IMR-90 (cell line): ENCODE measurements around the gene LHPP. TPM values are rescaled to one million over a fixed set of nuclear protein-coding genes. Genes with fewer than 3 reads are reported as not detected.

Experiments used
- ATAC-seq: fragments of 200-7000 bp; cut with Tn5 transposase; 2 replicates; pipeline ENCODE4 v1.9.1; 2020; ENCODE audit warnings: low read depth, mild to moderate bottlenecking, moderate library complexity
- BruUV-seq: library from RNA; stranded (reverse); fragments of 400-500 nt; replicated peaks from 2 replicates; lab custom pipeline; 2021; lab: Mats Ljungman, UMichigan
- CTCF ChIA-PET: fragments of 300-600 bp; formaldehyde crosslinking; extraction: SDS; loops from one replicate; lab custom pipeline; 2021; ENCODE audit warnings: antibody characterized with exemption; lab: Yijun Ruan, JAX
- POLR2A ChIA-PET: fragments of 300-600 bp; sonication (Branson Sonifier 250); formaldehyde crosslinking; loops from one replicate; lab custom pipeline; 2022; ENCODE audit warnings: antibody characterized with exemption; ENCODE audit not compliant: unreplicated experiment; lab: Charles Lee
- DNase-seq: peaks from one replicate; pipeline ENCODE4 v3.0.0; 2013
- H2AFZ ChIP-seq: replicated peaks from 2 replicates; pipeline ENCODE3; 2013; ENCODE audit warnings: low read length, mild to moderate bottlenecking; ENCODE audit not compliant: poor library complexity
- H2AK5ac ChIP-seq: 2 replicates; pipeline ENCODE4 v1.6.1; 2013; ENCODE audit warnings: low read depth, low read length, inconsistent platforms
- H2AK9ac ChIP-seq: replicated peaks from 2 replicates; pipeline ENCODE3; 2013; ENCODE audit warnings: mild to moderate bottlenecking, low read depth, low read length, moderate library complexity; ENCODE audit not compliant: poor library complexity
- H2BK120ac ChIP-seq: 2 replicates; pipeline ENCODE4 v1.6.1; 2013; ENCODE audit warnings: low read depth, low read length, inconsistent platforms
- H2BK15ac ChIP-seq: 3 replicates; pipeline ENCODE4 v1.6.1; 2013; ENCODE audit warnings: low read depth, low read length, inconsistent platforms
- H2BK20ac ChIP-seq: 2 replicates; pipeline ENCODE4 v1.6.1; 2013; ENCODE audit warnings: low read depth, mild to moderate bottlenecking, inconsistent platforms, low read length, moderate library complexity
- H2BK5ac ChIP-seq: 2 replicates; pipeline ENCODE4 v1.6.1; 2013; ENCODE audit warnings: mild to moderate bottlenecking, low read depth, low read length, inconsistent platforms; ENCODE audit not compliant: poor library complexity, severe bottlenecking
- H3K14ac ChIP-seq: replicated peaks from 2 replicates; pipeline ENCODE4 v1.6.1; 2013; ENCODE audit warnings: low read depth, low read length, inconsistent platforms
- H3K18ac ChIP-seq: 2 replicates; pipeline ENCODE4 v1.6.1; 2013; ENCODE audit warnings: low read depth, low read length, control low read depth
- H3K23ac ChIP-seq: 2 replicates; pipeline ENCODE4 v1.6.1; 2013; ENCODE audit warnings: low read depth, low read length, inconsistent platforms
- H3K27ac ChIP-seq: 2 replicates; pipeline ENCODE4 v1.5.1; 2013; ENCODE audit warnings: mild to moderate bottlenecking, control low read depth, low read length; ENCODE audit not compliant: insufficient read depth
- H3K27me3 ChIP-seq: 2 replicates; pipeline ENCODE4 v1.6.1; 2013; ENCODE audit warnings: low read length; ENCODE audit not compliant: control insufficient read depth, insufficient read depth
- H3K36me3 ChIP-seq: 2 replicates; pipeline ENCODE4 v1.6.1; 2013; ENCODE audit warnings: low read length, mixed read lengths; ENCODE audit not compliant: control insufficient read depth, insufficient read depth
- H3K4ac ChIP-seq: 2 replicates; pipeline ENCODE4 v1.6.1; 2013; ENCODE audit warnings: low read depth, low read length, inconsistent platforms
- H3K4me1 ChIP-seq: 2 replicates; pipeline ENCODE4 v1.6.1; 2013; ENCODE audit warnings: low read length, mixed read lengths; ENCODE audit not compliant: control insufficient read depth, insufficient read depth
- H3K4me2 ChIP-seq: 2 replicates; pipeline ENCODE4 v1.6.1; 2013; ENCODE audit warnings: low read depth, mild to moderate bottlenecking, control low read depth, low read length, moderate library complexity
- H3K4me3 ChIP-seq: 2 replicates; pipeline ENCODE4 v1.5.1; 2013; ENCODE audit warnings: low read depth, mild to moderate bottlenecking, control low read depth, low read length, moderate library complexity; ENCODE audit not compliant: insufficient read depth
- H3K56ac ChIP-seq: 2 replicates; pipeline ENCODE4 v1.6.1; 2013; ENCODE audit warnings: low read length, inconsistent platforms; ENCODE audit not compliant: insufficient read depth; ENCODE audit errors: extremely low read depth
- H3K79me1 ChIP-seq, 2 experiments: 2 replicates each; pipeline ENCODE4 v1.6.1; 2013; ENCODE audit warnings: low read length in 2 of 2, inconsistent platforms in 1 of 2, low read depth in 1 of 2
- H3K9ac ChIP-seq: 2 replicates; pipeline ENCODE4 v1.6.1; 2013; ENCODE audit warnings: low read depth, low read length, control low read depth
- H3K9me1 ChIP-seq: 2 replicates; pipeline ENCODE4 v1.6.1; 2013; ENCODE audit warnings: low read length, inconsistent platforms; ENCODE audit not compliant: insufficient read depth
- H3K9me3 ChIP-seq: 2 replicates; pipeline ENCODE4 v1.6.1; 2013; ENCODE audit warnings: low read length; ENCODE audit not compliant: control insufficient read depth, insufficient read depth
- H4K20me1 ChIP-seq: 2 replicates; pipeline ENCODE4 v1.6.1; 2013; ENCODE audit warnings: low read length, inconsistent platforms; ENCODE audit not compliant: insufficient read depth
- H4K5ac ChIP-seq: 2 replicates; pipeline ENCODE4 v1.6.1; 2013; ENCODE audit warnings: mild to moderate bottlenecking, low read depth, low read length, control low read depth
- H4K8ac ChIP-seq, 2 experiments: 2 replicates each; pipeline ENCODE4 v1.6.1; 2013; ENCODE audit warnings: low read depth in 2 of 2, low read length in 2 of 2, control low read depth in 1 of 2, inconsistent platforms in 1 of 2
- H4K91ac ChIP-seq: 2 replicates; pipeline ENCODE4 v1.6.1; 2013; ENCODE audit warnings: low read depth, low read length, inconsistent platforms; ENCODE audit not compliant: insufficient read depth
- BHLHE40 ChIP-seq: fragments of 150-350 bp; IDR thresholded peaks from 2 replicates; pipeline ENCODE4 v1.6.1; 2016; ENCODE audit warnings: mild to moderate bottlenecking, low read depth, low read length
- CEBPB ChIP-seq: IDR thresholded peaks from 2 replicates; pipeline ENCODE4 v1.6.1; 2012; ENCODE audit warnings: low read depth, low read length, improper control_type of control experiment
- CHD1 ChIP-seq: IDR thresholded peaks from 2 replicates; pipeline ENCODE4 v1.6.1; 2012; ENCODE audit warnings: low read depth, low read length, improper control_type of control experiment
- FOS ChIP-seq: fragments of 150-350 bp; IDR thresholded peaks from 2 replicates; pipeline ENCODE4 v1.6.1; 2016; ENCODE audit warnings: low read depth, low read length
- NFE2L2 ChIP-seq: fragments of 150-350 bp; IDR thresholded peaks from 2 replicates; pipeline ENCODE4 v1.6.1; 2016; ENCODE audit warnings: low read depth, mild to moderate bottlenecking, low read length
- RCOR1 ChIP-seq: IDR thresholded peaks from 2 replicates; pipeline ENCODE4 v1.6.1; 2012; ENCODE audit warnings: mild to moderate bottlenecking, low read length, improper control_type of control experiment; ENCODE audit not compliant: insufficient replicate concordance
- WGBS, 2 experiments: methylation state at CpG; one replicate each; pipeline versions ENCODE4 v1.1.5 to v1.1.7; 2013; ENCODE audit warnings: missing lambda C conversion rate in 2 of 2; ENCODE audit not compliant: insufficient read length in 1 of 2; ENCODE audit errors: extremely low coverage in 2 of 2; 5-methylcytosine and 5-hydroxymethylcytosine counted together
- dilution Hi-C: fragments of 300-500 bp; cut with HindIII; formaldehyde crosslinking; loops from one replicate; pipeline ENCODE4 v1.14.3; 2018; ENCODE audit warnings: low sequenced_read_pairs; ENCODE audit not compliant: unreplicated experiment
- in situ Hi-C: fragments of 300-500 bp; cut with MboI; formaldehyde crosslinking; loops from 3 replicates; pipeline ENCODE4 v1.14.3; 2019; ENCODE audit warnings: low sequenced_read_pairs, inconsistent platforms, mixed read lengths
- intact Hi-C: fragments of 100-400 bp; cut with micrococcal nuclease; formaldehyde crosslinking; loops from 2 replicates; pipeline ENCODE4 v1.10.0; 2022
- polyA plus RNA-seq, 3 experiments: library from polyadenylated mRNA; depleted of rRNA; stranded (reverse); fragments of >200 nt; gene quantifications; 2 replicates each; pipeline ENCODE4 v1.2.3, GENCODE V29; 2012; ENCODE audit warnings: low replicate concordance in 1 of 3
- total RNA-seq: library from RNA; depleted of rRNA; stranded (reverse); fragments of >200 nt; gene quantifications from 2 replicates; pipeline ENCODE4 v1.2.3, GENCODE V29; 2012
- TF ChIP-seq, protein P1 (sequence below): fragments of 150-350 bp; IDR thresholded peaks from 2 replicates; pipeline ENCODE4 v1.6.1; 2016; ENCODE audit warnings: low read depth, mild to moderate bottlenecking, low read length, moderate library complexity, borderline replicate concordance

LHPP gene
- total and polyA plus RNA-seq, 2 of the 4 experiments (the other 2 are of a cell fraction), result 2.7 to 8.3 TPM

DNA sequence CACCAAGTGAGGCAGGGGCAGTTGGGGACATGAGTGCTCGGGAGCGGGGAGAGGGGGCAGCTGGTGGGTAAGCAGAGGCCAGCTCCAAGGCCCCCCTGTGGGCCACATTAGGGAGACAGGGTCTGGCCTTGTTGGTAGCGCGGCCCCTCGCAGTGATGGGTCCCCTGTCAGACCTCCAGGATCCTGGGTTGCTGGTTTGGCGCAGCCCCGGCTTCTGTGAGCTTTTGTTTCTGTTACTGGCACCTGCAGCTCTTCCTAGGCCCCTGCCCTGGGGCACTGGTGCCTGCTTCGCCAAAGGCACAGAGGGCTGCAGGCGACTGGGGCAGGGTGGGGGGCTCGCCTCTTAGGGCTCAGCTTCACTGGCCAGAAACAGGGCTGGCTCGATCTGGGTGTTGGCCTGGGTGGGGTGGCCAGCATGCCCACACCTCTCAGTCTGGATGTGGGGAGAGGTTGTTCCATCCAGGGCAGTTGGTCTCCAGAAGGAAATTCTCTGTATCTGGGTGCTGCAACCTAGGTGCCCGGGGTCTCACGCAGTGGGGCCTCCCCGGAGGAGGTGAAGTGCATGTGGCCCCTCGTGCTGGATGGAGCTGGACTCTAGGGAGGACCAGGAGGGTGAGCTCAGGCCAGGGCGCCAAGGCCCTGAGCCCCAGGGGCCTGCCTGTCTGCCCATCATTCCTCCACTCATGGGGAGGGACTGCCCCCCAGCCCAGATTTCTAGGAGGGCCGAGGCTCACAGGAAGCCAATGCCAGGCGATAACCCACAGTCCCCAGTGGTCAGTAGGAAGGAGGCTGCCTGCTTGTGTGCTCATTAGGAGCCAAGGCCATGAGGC lies 138.6 kb downstream of the LHPP start:
- ATAC-seq (no peak), DNase-seq (no peak)
- Histone ChIP-seq H3K14ac (no peak overlapping the region), H3K4me3 (no peak overlapping the region), H3K9ac (no peak overlapping the region), H4K20me1 (no peaks in the 10 kb centered on the region), H2BK15ac (no peak overlapping the region), H3K23ac (no peak overlapping the region), H4K5ac (no peak overlapping the region), H3K9me3 (no peaks in the 10 kb centered on the region), H2BK5ac (no peak overlapping the region), H3K4me1 (no peaks in the 10 kb centered on the region), H3K9me1 (no peaks in the 10 kb centered on the region), H3K27me3 (peaks cover 4% of the 10 kb centered on the region; the same call in 1 of the 2 replicates), H3K36me3 (no peaks in the 10 kb centered on the region), H2AFZ (no peak overlapping the region), H4K91ac (no peak overlapping the region), H2BK20ac (no peak overlapping the region), H4K8ac (no peak overlapping the region), H2AK5ac (no peak overlapping the region), H3K56ac (no peak overlapping the region), H2AK9ac (no peak overlapping the region), H3K18ac (no peak overlapping the region), H3K4me2 (no peak overlapping the region), H3K79me1 (no peaks in the 10 kb centered on the region), H3K4ac (no peak overlapping the region), H2BK120ac (no peak overlapping the region), H3K27ac (no peak overlapping the region)
- dilution Hi-C loops (no loop called here), in situ Hi-C loops (no loop called here), intact Hi-C loops (no loop called here)
- TF ChIP-seq, protein P1, sequence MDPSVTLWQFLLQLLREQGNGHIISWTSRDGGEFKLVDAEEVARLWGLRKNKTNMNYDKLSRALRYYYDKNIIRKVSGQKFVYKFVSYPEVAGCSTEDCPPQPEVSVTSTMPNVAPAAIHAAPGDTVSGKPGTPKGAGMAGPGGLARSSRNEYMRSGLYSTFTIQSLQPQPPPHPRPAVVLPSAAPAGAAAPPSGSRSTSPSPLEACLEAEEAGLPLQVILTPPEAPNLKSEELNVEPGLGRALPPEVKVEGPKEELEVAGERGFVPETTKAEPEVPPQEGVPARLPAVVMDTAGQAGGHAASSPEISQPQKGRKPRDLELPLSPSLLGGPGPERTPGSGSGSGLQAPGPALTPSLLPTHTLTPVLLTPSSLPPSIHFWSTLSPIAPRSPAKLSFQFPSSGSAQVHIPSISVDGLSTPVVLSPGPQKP, result no peak
- no peak for TF ChIP-seq BHLHE40
- no peak for TF ChIP-seq NFE2L2
- no peak for TF ChIP-seq RCOR1
- TF ChIP-seq FOS, result no peak
- no peak for TF ChIP-seq CHD1
- TF ChIP-seq CEBPB, result no peak
- WGBS, 2 experiments, result 85% methylated on average over 5 of the region's 18 CpGs; no CpG with 5 or more reads in 1 of the 2 experiments
- no TSS peak for BruUV-seq
- ChIA-PET POLR2A (no interaction called here), CTCF (no interaction called here)
